Measurements from ENCODE around the gene STAMBPL1.
A peak's percentile ranks its signal among the peaks of the same experiment; 100 is the strongest.

STAMBPL1 gene

DNA sequence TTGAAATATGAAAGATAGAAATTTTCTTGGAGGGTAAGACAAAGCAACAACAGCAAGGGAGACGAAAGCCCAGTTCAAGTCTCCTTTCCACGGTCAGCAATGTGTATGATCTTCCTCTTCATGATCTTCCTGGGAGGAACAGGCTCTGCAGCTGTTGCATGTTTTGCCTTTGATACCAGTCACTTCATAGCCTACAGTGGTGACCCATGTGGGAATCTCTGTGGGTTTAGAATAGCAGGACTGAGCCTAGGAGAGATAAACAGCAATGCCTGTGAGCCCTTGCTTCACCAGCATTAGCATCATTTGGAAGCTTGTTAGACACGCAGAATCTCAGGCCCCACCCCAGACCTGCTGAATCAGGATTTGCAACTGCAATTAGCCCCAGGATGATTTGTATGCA lies 31.8 kb downstream of the STAMBPL1 start:
- DNase-seq (ENCODE audit: insufficient read length, low spot score) = no peak
- peak; percentile 41 for FAIRE-seq
- no peak for TF ChIP-seq POLR2A (IDR thresholded peaks at IDR 0.05; ENCODE audit: low read depth, low read length)

DNA sequence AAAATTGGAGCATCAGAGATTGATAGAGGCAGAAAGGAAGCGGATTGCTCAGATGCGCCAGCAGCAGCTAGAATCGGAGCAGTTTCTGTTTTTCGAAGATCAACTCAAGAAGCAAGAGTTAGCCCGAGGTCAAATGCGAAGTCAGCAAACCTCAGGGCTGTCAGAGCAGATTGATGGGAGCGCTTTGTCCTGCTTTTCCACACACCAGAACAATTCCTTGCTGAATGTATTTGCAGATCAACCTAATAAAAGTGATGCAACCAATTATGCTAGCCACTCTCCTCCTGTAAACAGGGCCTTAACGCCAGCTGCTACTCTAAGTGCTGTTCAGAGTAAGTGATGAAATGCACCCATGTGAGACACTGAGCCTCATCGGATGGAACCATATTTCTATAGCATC lies 33.1 kb downstream of the STAMBPL1 start:
- no peak for TF ChIP-seq POLR2A (IDR thresholded peaks at IDR 0.05; ENCODE audit: low read depth, low read length)
- DNase-seq (ENCODE audit: insufficient read length, low spot score) = no peak
- FAIRE-seq = no peak

DNA sequence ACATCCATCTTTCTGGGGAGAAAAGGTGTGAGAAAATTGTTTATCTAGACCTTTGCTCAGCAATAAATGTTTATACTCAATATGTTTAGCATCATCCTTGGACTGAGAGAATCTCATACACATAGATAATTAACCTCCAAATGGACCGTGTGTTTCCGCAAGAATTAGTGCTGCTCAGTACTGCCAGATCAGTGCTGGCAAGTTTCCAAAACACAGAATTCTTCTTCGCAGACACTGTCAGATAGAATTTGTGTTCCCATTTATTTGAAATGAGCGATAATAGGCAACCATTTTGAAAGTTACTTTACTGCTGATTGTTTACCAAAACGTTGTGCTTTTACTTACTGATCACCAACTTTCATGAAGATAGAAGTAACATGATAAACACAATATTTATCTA lies 33.7 kb downstream of the STAMBPL1 start:
- DNase-seq (ENCODE audit: insufficient read length, low spot score) (no peak), FAIRE-seq (peak; percentile 64)
- TF ChIP-seq POLR2A (IDR thresholded peaks at IDR 0.05; ENCODE audit: low read depth, low read length) = no peak

DNA sequence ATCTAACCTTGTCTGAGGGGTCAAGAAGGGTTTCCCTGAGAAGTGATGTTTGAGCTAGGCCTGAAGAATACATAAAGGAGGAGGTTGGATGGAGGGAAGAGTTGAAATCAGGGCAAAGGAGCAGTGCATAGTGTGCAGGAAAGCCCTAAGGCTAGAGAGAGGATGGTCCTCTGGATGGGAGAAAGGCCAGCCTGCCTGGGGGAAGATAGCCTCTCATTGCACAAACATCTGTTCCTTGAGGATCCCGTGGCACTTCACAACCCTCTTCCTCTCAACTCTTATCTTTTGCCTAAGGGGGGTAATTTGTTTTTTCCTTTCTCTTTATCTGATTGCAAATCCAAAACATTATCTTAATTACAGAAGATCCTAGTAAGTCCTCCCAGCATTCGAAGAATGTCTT lies 35.7 kb downstream of the STAMBPL1 start:
- DNase-seq (ENCODE audit: insufficient read length, low spot score) (no peak), FAIRE-seq (no peak)
- no peak for TF ChIP-seq POLR2A (IDR thresholded peaks at IDR 0.05; ENCODE audit: low read depth, low read length)

DNA sequence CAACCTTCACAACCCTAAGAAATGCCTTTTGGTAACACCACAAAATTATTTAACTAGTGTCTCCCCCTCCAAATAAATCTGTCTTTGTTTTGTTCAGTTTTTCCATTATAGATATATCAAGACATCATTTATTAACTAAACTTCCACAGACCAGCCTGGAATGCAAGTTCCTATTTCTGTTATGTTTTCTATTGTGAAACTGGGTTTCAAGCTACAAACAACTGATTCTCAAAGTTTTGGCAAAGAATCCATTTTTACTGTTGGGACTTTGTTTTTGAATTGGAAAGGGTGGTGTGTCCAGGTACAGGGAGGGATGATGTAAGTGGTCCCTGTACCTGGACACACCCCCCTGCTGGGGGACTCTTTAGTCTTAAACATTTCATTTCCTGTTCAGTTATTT lies 36.2 kb downstream of the STAMBPL1 start:
- TF ChIP-seq POLR2A (IDR thresholded peaks at IDR 0.05; ENCODE audit: low read depth, low read length) = no peak
- FAIRE-seq (peak; percentile 23), DNase-seq (ENCODE audit: insufficient read length, low spot score) (no peak)

DNA sequence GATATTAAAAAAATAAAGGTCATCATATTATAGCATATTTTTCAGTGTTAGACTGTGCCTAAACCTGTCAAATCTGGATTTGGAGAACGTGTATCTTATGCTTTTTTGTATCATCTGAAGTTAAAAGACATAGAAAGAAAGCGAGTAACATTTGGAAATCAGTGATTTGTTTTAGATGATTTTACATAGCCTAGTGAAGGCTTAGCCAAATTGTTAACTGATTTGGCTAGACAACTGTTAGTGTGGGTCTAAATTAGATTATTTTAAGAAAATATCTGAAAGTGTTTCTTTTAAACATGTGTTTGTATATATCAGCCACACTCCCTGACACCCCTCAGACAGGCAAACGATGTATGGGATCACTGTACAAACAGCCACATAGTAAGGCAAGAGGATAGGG lies 36.9 kb downstream of the STAMBPL1 start:
- DNase-seq (ENCODE audit: insufficient read length, low spot score) (no peak), FAIRE-seq (no peak)

DNA sequence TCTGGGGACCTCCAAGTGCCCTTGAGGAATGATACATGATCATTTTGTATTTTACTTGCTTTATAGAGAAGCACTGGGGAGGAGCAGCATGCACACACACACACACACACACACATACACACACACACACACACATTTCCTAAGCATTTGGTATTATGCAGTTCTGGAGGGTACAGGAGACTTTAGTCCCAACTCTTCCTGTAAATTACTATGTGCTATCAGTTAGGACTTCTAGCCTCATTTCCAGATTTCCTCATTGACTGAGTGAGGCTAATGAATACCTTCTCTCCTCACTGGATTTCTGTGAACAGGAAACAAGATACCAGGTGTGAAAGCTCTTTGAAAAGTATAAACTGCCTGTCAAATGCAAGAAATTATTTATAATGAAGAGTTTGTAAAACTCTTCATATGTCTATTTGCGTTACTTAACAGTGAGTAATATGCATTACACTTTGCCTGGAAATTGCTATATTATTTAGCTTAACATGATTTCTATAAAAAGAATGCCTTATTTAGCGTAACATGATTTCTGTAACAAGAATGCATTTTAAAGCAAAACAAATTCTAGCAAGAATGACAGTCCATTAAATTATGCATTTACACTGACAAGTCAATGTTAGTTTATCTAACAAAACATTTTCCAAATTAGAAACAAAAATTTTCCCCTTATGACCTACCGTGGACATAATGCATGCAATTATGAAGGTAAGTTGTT lies 38.3 kb downstream of the STAMBPL1 start:
- peak; percentile 82 for FAIRE-seq
- TF ChIP-seq POLR2A (IDR thresholded peaks at IDR 0.05; ENCODE audit: low read depth, low read length) = no peak
- DNase-seq (ENCODE audit: insufficient read length, low spot score) = no peak

More for the DNA sequence above, 36.9 kb downstream of the STAMBPL1 start:
- TF ChIP-seq POLR2A (IDR thresholded peaks at IDR 0.05; ENCODE audit: low read depth, low read length) = no peak

DNA sequence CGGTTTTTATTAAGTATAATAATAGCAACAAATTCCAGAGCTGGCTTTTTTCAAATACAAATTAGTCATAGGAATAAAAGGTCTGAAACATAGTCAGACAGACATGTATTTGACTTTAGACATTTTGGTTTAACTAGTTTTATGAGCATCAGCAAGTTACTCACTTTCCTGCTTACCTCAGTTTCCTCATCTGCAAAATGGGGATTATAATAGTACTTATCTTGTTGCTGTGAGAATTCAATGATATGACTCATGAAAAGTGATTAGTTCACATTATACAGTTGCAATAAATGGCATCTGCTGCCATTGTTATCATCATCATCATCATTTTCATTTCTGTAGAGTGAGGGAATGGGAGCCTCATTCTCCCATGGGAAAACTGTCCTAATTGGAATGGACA lies 39.0 kb downstream of the STAMBPL1 start:
- no peak for TF ChIP-seq POLR2A (IDR thresholded peaks at IDR 0.05; ENCODE audit: low read depth, low read length)
- DNase-seq (ENCODE audit: insufficient read length, low spot score) = no peak
- FAIRE-seq = peak; percentile 41

DNA sequence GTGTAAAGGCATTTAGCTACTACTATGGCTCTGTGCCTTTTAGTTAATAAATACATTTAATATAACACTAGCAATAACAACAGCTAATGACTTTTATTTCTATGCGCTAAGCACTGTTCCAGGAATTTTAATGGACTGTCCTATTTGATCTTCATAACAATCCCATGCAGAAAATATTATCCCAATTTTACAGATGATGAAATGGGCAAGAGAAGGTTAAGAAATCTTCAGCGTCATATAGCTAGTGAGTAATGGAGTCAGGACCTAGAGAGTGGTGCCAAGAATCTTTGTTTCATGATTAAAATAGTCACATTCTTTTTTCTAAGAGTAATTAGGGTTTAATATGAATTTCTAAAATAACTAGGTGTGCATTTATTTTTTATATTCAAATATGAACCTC lies 40.2 kb downstream of the STAMBPL1 start:
- no peak for DNase-seq (ENCODE audit: insufficient read length, low spot score)
- TF ChIP-seq POLR2A (IDR thresholded peaks at IDR 0.05; ENCODE audit: low read depth, low read length) = no peak
- FAIRE-seq = no peak

DNA sequence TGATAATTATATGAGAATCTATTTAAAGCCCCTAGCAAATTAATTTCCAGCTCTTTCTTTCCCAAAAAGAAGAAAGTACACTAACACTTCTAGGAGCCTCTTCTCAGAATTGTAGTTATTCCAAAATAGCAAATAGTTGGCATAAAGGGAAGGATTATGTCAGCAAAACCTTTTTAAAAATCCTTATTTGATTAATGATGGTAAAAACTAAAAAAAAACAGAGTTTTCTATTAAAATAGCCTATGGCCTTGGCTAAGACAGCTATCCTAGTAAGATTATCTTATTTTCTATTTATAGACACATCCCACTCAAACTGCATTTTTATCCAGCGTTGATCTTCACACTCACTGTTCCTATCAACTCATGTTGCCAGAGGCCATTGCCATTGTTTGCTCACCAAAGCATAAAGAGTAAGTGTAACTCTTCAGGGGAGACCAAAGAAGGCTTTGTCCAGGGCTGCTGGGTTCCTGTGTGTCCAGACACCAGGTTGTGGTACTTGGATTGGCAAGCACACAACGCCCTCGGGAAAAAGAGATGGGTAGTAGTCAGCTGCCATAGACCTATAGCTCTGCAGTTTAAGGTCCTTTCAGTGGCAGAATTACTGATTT lies 41.0 kb downstream of the STAMBPL1 start:
- DNase-seq (ENCODE audit: insufficient read length, low spot score) (no peak), FAIRE-seq (no peak)
- no peak for TF ChIP-seq POLR2A (IDR thresholded peaks at IDR 0.05; ENCODE audit: low read depth, low read length)

DNA sequence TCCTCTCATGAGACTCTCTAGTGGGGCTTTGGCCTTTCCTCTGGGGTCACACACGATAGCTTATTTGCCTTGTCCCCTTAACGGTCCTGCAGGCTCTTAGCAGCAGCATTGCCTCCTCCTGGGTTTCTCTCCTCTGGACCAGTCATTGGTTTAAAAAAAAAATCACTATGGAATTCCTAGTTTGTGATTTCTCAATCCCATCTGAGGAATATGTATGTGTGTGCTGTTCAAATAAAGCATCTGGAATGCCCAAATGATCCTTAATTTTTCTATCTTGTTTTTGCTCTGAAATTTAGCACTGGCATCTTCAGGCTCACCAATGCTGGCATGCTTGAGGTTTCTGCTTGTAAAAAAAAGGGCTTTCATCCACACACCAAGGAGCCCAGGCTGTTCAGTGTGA lies 42.0 kb downstream of the STAMBPL1 start:
- no peak for DNase-seq (ENCODE audit: insufficient read length, low spot score)
- no peak for FAIRE-seq
- no peak for TF ChIP-seq POLR2A (IDR thresholded peaks at IDR 0.05; ENCODE audit: low read depth, low read length)

DNA sequence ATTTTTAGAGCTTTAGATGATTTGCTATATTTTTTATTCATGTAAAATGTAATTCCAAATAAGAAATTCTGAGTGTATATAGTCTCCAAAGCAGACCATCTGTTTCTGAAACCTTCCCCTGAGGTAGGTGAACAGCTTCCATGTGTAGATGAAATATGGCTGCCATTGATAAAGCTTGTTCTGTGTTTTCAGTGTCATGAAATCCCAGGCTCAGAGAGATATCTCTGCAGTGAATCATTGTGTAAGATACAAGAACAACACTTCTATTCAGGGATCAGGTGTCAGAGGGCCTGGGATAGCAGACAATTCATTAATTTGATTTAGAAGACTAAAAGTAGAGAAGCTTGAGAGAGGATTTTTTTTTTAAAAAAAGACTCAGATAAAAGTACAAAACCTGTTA lies 43.5 kb downstream of the STAMBPL1 start:
- no peak for DNase-seq (ENCODE audit: insufficient read length, low spot score)
- FAIRE-seq = peak; percentile 15
- TF ChIP-seq POLR2A (IDR thresholded peaks at IDR 0.05; ENCODE audit: low read depth, low read length) = no peak

DNA sequence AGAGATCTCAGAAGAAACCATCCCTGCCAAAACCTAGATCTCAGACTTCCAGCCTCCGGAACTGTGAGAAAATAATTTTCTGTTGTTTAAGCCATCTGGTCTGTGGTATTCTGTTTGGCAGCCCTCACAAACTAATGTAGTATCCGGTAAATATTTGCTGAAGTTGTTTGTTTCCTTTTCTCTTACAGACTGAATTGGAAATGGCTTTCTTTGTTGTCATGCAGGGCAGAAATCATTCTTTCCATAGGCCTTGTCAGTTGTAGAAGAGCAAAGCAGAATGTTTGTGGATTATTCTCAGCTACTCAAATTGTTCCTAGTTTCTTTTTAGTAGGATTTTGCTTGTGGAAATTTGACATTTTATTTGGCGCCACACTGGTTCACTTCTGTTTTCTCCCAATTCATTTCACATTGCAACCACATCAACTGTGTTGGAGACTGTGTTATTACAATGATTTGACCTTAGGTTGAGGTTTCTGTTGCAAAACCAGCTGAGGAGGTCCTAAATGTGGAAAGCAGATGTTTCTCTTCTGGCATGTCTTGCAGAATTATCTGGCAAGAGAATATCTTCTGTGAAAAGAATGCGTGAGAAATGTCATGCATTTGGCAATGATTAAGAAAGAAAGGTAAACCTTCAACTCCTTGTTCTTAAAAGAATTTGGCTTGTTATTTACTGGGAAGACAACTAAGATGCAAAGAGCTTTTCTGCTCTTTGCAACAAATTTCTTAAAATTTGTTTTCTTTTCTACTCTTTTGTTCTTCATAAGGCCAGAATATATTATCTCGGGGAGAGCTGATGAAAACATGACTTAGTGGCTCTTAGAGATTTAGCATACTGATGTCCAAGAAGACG lies 46.7 kb downstream of the STAMBPL1 start:
- DNase-seq (ENCODE audit: insufficient read length, low spot score) (no peak), FAIRE-seq (no peak)
- TF ChIP-seq POLR2A (IDR thresholded peaks at IDR 0.05; ENCODE audit: low read depth, low read length) = no peak

DNA sequence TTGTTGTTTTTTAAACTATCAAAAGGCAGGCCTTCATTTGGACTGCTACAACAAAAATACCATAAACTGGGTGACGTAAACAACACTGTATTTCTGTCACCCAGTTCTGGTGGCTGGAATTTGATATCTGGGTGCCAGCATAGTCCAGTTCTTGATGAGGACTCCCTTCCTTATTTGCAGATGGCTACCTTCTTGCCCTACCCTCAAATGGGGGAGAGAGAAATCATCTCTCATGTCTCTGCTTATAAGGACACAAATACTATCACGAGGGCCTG lies 47.3 kb downstream of the STAMBPL1 start:
- no peak for TF ChIP-seq POLR2A (IDR thresholded peaks at IDR 0.05; ENCODE audit: low read depth, low read length)
- peak; percentile 60 for FAIRE-seq
- no peak for DNase-seq (ENCODE audit: insufficient read length, low spot score)

DNA sequence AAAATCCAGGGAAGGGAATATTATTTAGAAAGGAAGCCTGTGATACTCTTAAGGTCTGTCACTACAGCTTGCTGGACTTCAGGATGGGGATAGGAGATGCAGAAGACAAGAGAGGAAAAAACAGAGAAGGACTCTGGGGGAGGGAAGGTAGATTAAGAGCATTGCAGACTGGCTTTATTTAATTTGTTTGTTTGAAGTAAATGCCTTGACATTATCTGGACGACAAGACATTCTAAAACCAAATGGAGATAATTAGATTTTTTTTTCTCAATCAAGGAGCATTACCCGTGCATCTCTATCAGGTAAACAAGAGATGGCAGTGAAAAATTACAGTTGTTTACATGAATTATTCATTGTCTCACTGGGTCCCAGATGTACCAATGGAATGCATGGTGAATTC lies 48.2 kb downstream of the STAMBPL1 start:
- DNase-seq (ENCODE audit: insufficient read length, low spot score) = no peak
- no peak for FAIRE-seq
- no peak for TF ChIP-seq POLR2A (IDR thresholded peaks at IDR 0.05; ENCODE audit: low read depth, low read length)
